SK-MEL-5 (cell line): ENCODE measurements around the gene PPIL4. TPM values are rescaled to one million over a fixed set of nuclear protein-coding genes. Genes with fewer than 3 reads are reported as not detected.

ENCODE experiments used
- DNase-seq: peaks from one replicate; pipeline ENCODE4 v3.0.0-alpha.2; 2016; ENCODE audit warnings: low read depth, low spot score
- in situ Hi-C: cut with HindIII; loops from 2 replicates; pipeline ENCODE4 v1.10.0; 2016; ENCODE audit warnings: low sequenced_read_pairs, high pct_unique_total_duplicates, low pct_unique_long_range_greater_than_20kb
- polyA plus RNA-seq, 2 experiments: library from polyadenylated mRNA; depleted of rRNA; stranded (reverse); fragments of >200 nt; gene quantifications; 2 replicates each; pipeline ENCODE4 v1.2.3, GENCODE V29; 2015
- total RNA-seq: library from RNA; depleted of rRNA; stranded (reverse); fragments of >200 nt; shearing (Covaris generic); gene quantifications from 2 replicates; pipeline ENCODE4 v1.2.3, GENCODE V29; 2014; rRNA removed

PPIL4 gene
- total RNA-seq: 21.3 and 22.0 TPM in 2 replicates
- 14.9 and 16.1 TPM in 2 replicates for polyA plus RNA-seq (2015; cell fraction: cytosol; rRNA removed)
- polyA plus RNA-seq (2015; cell fraction: nucleus; rRNA removed): 13.3 and 14.5 TPM in 2 replicates

DNA sequence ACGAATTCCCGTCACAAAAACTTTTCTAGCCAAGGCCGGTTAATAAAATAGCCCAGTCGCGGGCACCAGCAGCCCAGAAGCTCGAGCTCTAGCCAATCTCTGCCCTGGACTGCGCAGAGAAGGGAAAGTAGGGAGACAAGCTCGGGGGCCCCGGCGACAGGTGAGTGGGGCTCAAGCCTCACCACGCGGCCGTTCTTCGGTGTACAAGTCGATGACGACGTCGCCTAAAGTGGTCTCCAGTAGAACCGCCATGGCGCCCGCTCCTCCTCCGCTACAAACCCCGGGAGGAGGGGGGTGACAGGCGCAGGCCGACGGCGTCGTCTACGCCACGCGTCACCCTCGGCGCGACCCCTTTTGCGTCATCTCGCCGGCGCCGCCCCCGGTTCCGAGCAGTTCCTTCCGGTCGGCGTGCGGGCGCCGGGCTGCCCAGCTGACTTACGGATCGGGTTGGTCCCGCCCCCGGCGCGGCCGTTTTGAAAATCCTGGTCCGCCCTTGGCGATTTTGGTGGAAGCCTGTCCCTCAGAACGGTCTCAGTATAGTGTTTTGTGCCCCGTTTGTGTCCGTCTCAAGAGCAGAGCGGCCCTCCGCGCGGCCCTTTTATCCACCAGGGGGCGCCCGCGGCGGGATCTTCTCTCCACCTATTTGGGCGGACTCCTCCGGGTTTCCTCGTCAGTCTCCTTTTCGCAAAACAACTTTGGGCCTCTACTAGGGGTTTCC, at the start of gene PPIL4:
Gene PPIL4, minus strand, starts transcription at position 290 of the 718 bp plus-strand sequence. Its CDS starts 38 bp downstream, at position 252.
- in situ Hi-C loops: no loop called here
- peak; percentile 91 for DNase-seq

GRCh38 chr6:149593408-149593807, 47.6 kb upstream of the PPIL4 start:
- in situ Hi-C loops: no loop called here
- DNase-seq: no peak

- in situ Hi-C loops: no loop called here
These were observed 47.1 kb upstream of the PPIL4 start for GRCh38 chr6:149592983-149593382.

DNA sequence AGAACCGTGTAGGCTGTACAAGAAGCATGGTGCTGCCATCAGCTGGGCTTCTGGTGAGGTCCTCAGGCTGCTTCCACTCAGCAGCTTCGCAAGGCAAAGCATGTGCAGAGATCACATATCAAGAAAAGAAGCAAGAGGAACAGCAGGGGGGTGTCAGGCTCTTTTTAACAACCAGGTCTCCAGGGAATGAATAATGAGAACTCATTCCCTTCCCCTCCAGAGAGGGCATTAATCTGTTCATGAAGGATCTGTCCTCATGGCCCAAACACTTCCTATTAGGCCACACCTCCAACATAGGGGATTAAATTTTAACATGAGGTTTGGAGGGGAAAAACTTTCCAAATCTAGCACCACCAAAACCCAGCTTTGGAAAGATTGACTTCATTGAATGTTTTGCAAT, 40.3 kb upstream of the PPIL4 start:
- DNase-seq: peak; percentile 5
- in situ Hi-C loops: no loop called here

More at GRCh38 chr6:149592983-149593382, 47.1 kb upstream of the PPIL4 start:
- no peak for DNase-seq

DNA sequence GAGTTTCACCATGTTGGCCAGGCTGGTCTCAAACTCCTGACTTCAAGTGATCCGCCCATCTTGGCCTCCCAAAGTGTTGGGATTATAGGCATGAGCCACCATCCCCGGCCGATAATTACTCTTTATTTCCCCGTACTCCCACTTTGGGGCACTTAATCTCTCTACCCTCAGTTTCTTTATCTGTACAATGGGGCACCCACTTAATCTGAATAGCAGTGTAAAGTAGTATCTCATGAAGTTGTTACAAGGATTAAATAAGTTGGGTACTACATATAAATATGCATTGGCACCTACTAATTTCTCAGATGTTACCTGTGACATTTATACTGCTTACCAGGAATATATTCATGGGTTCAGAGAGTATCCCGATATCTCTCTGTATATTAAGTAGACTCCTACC, 35.5 kb upstream of the PPIL4 start:
- in situ Hi-C loops: no loop called here

GRCh38 chr6:149580880-149581279, 35.0 kb upstream of the PPIL4 start:
- in situ Hi-C loops: no loop called here
- no peak for DNase-seq

More for the DNA sequence above, 35.5 kb upstream of the PPIL4 start:
- no peak for DNase-seq

DNA sequence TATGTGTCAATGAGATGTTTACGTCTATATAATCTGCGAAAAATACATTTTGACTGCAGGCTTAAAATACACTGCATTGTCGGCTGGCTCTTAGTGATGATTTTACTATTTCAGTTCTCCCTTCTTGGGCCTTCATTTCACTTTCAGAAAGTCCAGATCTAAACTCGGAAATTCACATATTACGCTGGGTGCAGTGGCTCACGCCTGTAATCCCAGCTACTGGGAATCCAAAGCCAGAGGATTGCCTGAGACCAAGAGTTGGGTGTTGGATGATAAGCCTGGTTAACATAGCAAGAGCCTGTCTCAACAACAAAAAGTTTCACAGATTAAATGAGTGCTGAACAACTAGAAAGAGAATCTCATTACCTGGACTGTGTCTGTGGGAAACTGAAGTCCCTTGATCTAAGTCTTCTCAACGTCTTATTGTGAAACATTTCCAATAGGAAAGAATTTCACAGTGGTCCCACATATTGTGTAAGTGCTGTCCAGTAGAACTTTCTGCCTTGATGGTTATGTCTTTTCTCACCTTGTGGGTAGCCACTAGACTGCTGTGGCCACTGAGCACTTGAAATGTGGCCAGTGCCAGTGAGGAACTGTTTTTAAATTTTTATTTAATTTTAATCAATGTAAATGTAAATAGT, 22.2 kb upstream of the PPIL4 start:
- DNase-seq: no peak
- in situ Hi-C loops: no loop called here

- DNase-seq: no peak
- in situ Hi-C loops: no loop called here
These were observed 21.3 kb upstream of the PPIL4 start for GRCh38 chr6:149567194-149567586.

GRCh38 chr6:149566410-149567193, 20.8 kb upstream of the PPIL4 start:
- in situ Hi-C loops: no loop called here

GRCh38 chr6:149565527-149566409, 19.9 kb upstream of the PPIL4 start, which contains the start of gene GINM1:
Gene GINM1, plus strand, starts transcription at chr6:149566375. Its CDS starts 40 bp downstream, at chr6:149566415.
- in situ Hi-C loops: no loop called here
- peak; percentile 93 for DNase-seq

More at GRCh38 chr6:149566410-149567193, 20.8 kb upstream of the PPIL4 start:
- DNase-seq: peak; percentile 11

GRCh38 chr6:149563928-149564325, 18.1 kb upstream of the PPIL4 start:
- no peak for DNase-seq
- in situ Hi-C loops: no loop called here

DNA sequence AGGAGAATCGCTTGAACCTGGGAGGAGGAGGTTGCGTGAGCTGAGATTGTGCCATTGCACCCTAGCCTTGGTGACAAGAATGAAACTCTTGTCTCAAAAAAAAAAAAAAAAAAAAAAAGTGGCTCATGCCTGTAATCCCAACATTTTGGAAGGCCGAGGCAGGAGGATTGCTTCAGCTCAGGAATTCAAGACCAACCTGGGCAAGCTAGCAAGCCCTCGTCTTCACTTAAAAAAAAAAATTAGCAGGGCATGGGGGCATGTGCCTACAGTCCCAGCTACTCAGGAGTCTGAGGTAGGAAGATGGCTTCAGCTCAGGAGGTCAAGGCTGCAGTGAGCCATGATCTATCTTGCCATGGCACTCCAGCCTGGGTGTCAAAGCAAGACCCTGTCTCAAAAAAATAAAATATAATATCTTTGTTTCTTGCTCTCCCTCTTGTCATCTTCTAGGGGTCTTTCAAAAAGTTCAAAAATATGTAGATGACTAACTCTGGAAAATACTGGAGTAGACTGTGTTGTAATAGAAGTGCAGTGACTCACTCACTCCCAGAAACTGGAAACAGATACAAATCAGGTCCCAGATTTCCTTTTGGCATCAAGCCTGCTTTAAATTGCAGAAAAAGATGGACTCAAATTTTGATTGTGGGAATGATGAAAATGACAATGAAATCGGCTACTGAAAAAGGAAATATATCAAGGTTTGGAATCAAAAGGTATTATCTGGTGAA, 17.5 kb upstream of the PPIL4 start:
- in situ Hi-C loops: no loop called here
- no peak for DNase-seq

DNA sequence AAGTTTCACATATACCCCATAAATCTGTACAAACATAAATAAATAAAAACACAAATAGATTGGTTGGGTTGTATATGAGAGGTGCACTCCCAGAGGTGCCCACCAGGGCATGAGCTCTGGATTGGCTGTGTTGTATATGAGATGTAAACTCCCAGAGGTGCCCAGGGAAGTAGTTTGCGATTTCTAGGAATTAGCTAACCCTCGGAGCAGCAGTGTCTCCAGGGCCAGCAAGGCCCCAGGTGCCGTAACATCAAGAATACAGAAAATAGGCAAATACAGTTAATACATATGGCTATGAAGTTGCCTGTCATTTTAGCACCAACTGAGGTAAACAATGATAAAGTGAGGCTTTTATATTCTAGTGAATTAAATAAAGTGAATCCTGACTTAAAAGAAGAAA, 14.9 kb upstream of the PPIL4 start:
- in situ Hi-C loops: no loop called here
- peak; percentile 60 for DNase-seq

- in situ Hi-C loops: no loop called here
- DNase-seq: no peak
These were observed 13.5 kb upstream of the PPIL4 start for GRCh38 chr6:149559389-149559788.

DNA sequence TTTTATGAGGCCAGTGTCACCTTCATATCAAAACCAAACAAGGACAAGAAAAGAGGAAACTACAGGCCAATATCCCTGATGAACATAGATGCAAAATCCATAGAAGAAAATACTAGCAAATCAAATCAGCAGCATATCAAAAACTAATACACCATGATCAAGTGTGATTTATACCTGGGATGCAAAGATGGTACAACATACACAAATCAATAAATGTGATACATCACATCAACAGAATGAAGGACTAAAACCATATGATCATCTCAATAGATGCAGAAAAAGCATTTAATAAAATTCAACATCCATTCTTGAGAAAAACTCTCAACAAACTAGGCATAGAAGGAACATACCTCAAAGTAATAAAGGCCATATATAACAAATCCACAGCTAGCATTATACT, 12.2 kb upstream of the PPIL4 start:
- in situ Hi-C loops: no loop called here
- DNase-seq: no peak

- in situ Hi-C loops: no loop called here
- no peak for DNase-seq
These were observed 6.1 kb upstream of the PPIL4 start for GRCh38 chr6:149551920-149552319.
